ENCODE data around the gene LAIR2.

The LAIR2 gene

GRCh38 chr19:54534156-54534555 is 31.5 kb downstream of the LAIR2 start:
- no peak for DNase-seq (ENCODE audit: low spot score)

- DNase-seq (ENCODE audit: low spot score), result no peak
Measured at GRCh38 chr19:54535601-54536000, 33.0 kb downstream of the LAIR2 start.

GRCh38 chr19:54536956-54537355 is 34.3 kb downstream of the LAIR2 start:
- no peak for DNase-seq (ENCODE audit: low spot score)

- DNase-seq (ENCODE audit: low spot score), result no peak
Measured at GRCh38 chr19:54541712-54542111, 39.1 kb downstream of the LAIR2 start.

- DNase-seq (ENCODE audit: low spot score), result no peak
Measured at GRCh38 chr19:54548806-54549205, 46.2 kb downstream of the LAIR2 start.

GRCh38 chr19:54549224-54549623 is 46.6 kb downstream of the LAIR2 start:
- DNase-seq (ENCODE audit: low spot score), result no peak

GRCh38 chr19:54551293-54551692 is 48.7 kb downstream of the LAIR2 start:
- no peak for DNase-seq (ENCODE audit: low spot score)

- DNase-seq (ENCODE audit: low spot score), result no peak
Measured at GRCh38 chr19:54551950-54552912, 49.6 kb downstream of the LAIR2 start.

GRCh38 chr19:54552913-54553310 is 50.3 kb downstream of the LAIR2 start:
- DNase-seq (ENCODE audit: low spot score), result no peak

GRCh38 chr19:54554006-54554405 is 51.4 kb downstream of the LAIR2 start:
- no peak for DNase-seq (ENCODE audit: low spot score)

GRCh38 chr19:54554896-54555295 is 52.3 kb downstream of the LAIR2 start:
- no peak for DNase-seq (ENCODE audit: low spot score)

- DNase-seq (ENCODE audit: low spot score), result no peak
Measured at GRCh38 chr19:54556194-54556593, 53.6 kb downstream of the LAIR2 start.

GRCh38 chr19:54558339-54558738 is 55.7 kb downstream of the LAIR2 start:
- no peak for DNase-seq (ENCODE audit: low spot score)

Measured in AG08396 (cell line).